ENCODE data around the gene ATXN7L3.
"Not testable (repeated sequence)": the region's sequence is repeated elsewhere in the genome, so short reads cannot be mapped to it uniquely, and the experiment has no call there.

Gene ATXN7L3

DNA sequence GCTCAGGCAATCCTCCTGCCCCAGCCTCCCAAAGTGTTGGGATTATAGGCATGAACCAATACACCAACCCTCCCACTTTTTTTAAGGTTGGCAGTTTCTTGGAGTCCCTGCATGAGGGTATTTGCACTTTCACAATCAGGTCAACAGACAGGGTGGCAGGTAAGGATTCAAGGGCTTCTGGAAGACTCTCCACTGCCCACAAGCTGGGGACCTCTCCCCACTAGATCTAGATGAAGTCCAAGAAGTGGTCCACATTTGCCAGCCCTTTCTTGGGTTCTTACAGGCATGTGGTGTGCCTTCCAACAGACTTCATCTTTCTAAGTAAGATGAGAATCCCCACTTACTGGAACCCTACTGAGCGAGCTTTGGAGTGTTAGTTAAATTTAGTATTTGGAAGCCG lies 25.3 kb downstream of the ATXN7L3 start:
- no peak for DNase-seq (ENCODE audit: low spot score)

DNA sequence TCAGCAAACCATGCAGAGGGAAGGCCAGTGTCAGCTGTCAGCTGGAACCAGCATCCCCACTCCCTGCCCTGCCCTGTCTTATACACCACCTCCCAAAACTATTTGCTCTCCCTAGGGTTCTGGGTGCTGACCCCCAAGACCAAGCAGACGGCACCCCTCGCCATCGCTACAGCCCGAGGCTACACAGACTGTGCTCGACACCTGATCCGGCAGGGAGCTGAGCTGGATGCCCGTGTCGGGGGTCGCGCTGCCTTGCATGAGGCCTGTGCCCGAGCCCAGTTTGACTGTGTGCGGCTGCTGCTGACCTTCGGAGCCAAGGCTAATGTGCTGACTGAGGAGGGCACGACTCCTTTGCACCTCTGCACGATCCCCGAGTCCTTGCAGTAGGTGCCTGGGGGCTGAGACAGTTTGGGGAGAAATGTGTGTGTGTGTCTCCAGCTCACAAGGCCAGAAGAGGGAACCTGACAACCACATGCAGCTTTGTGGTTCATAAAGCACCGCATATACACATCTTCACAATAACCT lies 27.7 kb downstream of the ATXN7L3 start:
- no peak for DNase-seq (ENCODE audit: low spot score)

DNA sequence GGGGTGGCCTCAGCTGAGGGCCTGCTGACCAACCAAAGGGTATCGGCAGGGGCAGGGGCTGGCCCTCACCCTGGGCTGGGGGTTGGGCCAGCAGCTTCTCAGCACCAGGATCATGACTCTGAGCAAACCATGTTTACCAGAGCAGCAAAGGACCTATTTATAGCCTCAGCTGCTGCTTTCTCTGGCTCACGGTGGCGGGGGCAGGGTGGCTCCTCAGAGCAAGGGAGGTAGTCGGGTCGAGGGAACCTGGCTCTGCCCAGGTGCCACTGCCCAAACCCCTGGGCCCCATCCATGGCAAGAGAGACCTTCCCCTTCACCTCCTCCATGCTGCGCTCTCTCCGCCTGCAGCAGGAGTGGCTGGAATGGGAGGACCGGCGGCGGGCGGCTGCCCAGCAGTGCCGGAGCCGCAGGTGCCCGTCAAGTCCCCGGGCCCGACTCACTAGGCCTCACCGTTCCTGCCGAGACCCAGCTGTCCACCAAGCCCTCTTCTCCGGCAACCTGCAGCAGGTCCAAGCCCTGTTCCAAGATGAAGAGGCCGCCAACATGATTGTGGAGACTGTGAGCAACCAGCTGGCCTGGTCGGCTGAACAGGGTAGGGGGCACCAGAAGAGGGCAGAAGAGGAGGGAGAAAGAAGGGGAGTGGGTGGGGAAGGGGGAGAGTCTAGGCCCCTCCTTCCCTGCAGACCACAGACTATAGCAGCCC lies 29.0 kb downstream of the ATXN7L3 start, which contains the start of gene ASB16:
ASB16 (plus strand) TSS at position 206 of the 703 bp plus-strand sequence; CDS start at position 292, 86 bp downstream.
- no peak for DNase-seq (ENCODE audit: low spot score)

DNA sequence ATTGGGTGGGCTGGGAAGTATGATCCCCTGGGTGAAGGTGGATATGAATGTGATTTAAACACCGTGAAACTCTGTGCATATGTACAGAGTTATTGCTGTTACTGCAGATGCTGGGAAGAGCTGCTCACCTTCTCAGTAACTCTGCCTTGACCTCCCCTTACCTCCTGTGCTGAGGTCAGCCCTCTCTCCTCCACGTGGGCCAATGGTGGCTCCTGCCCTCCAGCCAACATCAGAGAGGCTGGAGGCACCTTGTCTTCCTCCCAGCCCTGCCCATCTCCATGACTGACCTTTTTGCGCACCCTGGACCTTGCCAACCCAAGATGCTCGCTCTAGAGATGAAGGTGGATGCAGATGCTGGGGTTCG lies 29.6 kb downstream of the ATXN7L3 start:
- no peak for DNase-seq (ENCODE audit: low spot score)

DNA sequence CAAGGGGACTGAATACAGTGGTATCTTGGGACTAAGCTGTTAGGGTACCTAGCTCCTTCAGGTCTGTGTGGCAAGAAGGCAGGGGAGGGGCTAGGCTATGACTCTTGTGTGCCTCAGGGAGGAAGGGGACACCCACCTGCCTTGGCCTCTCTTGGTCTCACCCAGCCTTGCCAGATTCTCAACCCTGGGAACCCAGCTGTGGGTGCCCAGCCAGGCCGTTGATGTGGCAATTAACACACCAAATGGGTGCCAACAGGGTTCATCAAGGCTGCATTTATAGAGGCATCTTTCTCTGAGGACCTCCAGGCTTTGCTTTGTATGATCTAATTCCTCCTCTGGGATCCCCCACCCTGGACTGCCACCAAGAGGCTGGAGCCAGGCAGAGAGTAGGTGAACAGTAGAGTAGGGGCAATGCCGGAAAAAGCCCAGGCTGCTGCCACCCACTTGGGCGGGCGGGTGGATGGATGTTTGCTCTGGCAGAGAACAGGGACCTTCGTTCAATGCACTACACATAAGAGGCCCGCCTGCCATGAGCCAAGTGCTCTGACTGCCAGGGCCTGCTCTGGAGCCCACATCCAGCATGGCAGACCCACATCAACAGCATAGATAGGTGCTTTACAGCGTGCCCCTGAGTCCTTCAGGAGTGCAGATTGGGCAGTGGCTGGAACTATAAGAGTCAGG lies 32.4 kb downstream of the ATXN7L3 start:
- DNase-seq (ENCODE audit: low spot score): no peak

DNA sequence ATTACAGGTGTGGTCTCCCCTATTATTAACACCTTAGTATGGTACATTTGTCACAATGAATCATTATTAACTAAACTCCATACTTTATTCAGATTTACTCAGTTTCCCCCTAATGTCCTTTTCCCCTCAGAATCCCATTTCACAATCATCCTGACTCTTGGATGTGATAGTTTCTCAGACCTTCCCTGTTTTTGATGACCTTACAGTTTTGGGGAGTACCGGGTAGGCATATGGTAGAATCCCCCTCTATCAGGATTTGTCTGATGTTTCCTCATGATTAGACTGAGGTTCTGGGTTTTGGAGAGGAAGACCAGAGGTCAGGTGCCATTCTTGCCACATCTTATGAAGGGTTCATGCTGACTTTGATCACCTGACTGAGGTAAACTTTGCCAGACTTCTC lies 35.2 kb downstream of the ATXN7L3 start:
- no peak for DNase-seq (ENCODE audit: low spot score)

DNA sequence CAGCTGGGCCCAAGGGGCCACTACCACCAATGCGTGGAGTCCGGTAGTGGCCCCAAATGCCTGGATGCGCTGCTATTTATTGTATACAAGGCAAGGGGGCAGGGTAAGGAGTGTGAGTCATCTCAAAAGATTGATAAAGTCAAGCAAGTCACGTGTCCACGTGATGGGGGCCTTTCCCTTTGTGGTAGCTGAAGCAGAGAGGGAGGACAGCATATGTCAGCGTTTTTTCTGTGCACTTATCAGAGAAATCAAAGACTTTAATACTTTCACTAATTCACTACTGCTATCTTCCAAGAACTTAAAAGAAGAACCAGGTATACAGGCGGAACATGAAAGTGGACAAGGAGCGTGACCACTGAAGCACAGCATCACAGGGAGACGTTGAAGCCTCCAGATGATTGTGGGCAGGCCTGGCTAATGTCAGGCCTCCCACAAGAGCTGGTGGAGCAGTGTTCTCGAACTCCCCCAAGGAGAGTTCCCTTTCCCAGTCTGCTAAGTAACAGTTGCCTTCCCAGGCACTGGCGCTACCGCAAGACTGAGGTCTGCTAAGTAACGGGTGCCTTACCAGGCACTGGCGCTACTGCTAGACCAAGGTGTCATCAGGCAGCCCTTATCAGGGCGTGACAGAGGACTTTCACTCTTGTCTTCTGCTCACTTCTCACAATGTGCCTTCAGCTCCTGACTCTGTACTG lies 40.0 kb downstream of the ATXN7L3 start:
- no peak for DNase-seq (ENCODE audit: low spot score)

DNA sequence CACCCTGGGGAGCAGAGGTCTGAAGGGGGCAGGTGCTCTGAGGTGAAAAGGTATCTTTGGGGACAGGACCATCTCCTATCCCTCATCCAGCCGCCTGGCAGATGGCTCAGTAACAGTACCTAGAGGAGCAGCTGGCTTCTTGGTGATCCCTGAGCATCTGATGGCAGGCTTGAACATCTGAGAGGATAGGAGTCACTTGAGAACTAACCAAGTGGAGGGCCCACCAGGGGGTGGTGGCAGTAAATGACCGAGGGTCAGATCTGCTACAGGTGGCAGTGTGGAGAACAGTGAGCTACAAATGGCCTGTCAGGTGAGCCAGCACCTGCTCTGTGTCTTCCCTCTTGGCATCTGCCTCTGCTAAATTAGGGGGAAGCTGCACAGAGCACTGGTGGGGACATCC lies 44.2 kb downstream of the ATXN7L3 start:
- no peak for DNase-seq (ENCODE audit: low spot score)

DNA sequence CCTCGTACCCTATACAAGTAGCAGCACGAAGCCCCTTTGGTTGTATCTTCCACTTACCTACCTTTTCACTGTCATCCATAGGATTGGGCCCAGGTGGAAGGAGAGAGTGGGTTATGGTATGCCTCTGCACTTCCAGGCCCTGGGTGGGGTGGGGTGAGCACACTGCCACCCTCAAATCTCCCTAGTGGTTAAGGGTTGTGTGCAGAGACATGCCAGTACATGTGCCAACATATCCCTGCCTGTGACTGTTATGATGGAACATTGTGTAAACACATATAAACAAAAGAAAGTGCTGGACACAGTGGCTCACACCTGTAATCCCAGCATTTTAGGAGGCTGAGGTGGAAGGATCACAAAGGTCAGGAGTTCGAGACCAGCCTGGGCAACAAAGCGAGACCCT lies 46.8 kb downstream of the ATXN7L3 start:
- no peak for DNase-seq (ENCODE audit: low spot score)

DNA sequence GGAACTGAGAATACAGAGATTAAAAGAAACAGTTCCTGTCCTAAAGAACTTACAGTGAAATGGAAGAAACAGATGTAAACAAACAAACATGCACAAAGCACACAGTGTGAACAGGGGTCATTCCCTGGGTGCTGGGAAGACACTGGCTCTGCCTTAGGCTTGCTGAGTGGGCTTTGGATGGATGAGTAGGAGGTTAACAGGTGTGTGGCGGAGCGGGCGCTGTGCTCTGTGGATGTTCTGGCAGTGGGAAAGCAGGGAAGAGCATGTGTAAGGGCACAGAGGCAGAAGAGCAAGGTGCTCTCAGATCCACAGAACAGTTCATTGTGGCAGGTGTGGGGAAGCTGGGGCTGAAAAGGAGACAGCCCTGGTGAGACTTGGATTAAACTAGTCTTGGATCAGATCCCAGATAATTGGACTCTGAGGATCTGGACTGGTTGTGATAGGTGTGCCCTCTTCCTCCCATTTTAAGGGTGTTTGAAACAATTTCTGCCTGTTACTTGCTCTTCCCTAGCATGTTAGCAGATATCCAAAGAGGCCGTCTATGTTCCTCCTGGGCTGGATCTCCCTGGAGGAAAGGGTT lies 49.8 kb downstream of the ATXN7L3 start:
- no peak for DNase-seq (ENCODE audit: low spot score)

DNA sequence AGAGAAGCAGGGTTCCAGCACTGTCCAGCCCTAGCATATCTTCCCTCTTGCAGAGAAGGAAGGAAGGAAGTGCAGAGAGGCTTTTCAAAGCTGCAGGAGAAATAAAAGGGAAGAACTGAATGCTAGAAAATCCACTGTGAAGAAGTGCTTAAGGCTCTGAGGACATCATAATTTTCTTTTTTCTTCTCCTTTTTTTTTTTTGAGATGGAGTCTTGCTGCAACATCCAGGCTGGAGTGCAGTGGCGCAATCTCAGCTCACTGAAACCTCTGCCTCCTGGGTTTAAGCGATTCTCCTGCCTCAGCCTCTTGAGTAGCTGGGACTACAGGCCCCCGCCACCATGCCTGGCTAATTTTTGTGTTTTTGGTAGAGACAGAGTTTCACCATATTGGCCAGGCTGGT lies 50.6 kb downstream of the ATXN7L3 start:
- not testable (repeated sequence) for DNase-seq (ENCODE audit: low spot score)

DNA sequence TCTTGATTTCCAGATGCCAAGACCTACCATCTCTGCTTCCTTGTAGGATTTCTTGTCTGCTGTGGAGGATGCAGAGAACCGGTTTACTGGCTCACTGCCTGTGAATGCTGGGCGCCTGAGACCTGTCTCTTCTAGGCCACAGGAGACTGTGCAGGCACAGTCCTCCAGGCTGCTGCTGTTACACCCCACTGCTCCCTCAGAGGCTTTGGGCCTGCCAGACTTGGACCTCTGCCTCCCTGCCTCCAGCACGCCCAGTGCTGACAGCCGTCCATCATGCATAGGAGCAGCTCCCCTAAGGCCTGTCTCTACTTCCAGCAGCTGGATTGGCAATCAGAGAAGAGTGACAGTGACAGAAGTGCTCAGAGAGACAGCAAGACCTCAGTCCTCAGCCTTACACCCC lies 51.9 kb downstream of the ATXN7L3 start:
- DNase-seq (ENCODE audit: low spot score): no peak

DNA sequence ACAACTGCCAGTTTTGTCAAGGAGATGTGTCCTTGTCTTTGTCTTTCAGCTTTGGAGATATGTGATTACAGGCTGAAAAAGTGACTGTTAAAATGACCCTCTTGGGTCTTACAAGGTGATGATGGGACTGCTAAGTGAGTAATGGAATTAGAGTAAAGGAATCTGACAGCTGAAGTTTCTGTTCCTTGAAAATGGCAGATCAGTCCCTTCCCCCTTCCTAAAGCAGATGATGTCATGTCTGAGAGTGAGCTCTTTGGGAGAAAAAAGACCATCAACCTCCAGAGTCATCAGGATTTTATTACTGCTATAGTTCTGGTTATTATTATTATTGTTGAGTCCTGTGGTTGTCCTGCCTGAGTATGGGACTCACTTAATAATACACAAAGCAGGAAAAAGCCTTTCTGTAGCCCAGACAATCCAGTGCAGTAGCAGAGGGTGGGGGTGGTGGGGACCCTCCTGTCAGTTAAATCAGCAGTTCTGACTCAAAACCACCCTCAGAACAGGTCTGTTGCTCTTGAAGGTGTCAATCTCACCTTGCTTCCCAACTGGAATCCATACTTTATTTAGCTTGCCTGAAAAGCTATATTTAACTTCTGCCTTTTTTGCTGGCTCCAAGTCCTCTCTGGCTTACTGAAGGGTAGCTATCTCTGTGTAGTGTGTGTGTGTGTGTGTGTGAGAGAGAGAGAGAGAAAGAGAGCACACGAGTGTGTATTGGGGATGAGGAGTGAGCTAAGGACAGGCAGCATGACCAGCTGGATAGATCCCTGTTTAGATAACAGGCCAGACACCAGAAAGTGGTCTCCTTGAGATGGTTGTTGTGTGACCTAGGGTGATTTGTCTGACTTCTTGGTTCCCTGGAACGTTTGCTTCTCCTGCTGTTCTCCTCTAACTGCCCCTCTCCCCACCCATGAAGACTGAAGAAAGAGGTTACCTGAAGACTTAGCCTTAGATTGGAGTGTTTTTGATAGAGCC lies 53.0 kb downstream of the ATXN7L3 start:
- DNase-seq (ENCODE audit: low spot score): no peak

DNA sequence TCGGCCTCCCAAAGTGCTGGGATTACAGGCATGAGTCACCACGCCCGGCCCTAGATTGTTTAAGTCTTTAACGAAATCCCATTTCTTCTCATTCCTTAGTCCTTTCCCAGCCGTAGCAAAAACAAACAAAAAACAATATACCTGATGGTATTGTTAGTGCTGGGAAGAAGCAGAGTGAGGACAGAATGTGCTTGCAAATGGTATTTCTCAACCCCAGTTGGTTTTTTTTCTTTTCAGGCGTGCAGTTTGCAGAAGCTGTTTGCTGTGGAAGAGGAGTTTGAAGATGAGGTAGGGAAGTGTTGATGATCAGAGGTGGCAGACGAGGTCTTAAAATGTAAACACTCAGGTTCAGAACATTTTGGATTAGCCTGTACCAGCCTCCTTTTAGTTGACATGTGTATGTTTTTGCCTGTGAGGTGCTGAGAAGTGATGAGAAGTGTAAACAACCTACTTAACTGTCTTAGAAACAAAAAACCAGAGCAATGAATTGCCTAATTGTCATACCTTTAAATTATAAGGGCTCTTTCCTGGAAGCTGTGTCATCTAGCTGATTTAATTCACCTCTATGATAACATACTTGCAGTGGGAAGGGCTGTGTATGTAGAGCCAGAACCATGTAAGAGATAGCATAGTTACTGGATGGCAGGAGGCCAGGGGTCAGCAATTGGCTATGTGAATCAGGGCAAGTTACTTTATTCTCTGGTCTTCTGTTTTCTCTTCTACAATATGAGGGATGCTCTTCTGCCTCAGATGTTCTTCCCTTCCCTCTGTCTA lies 54.5 kb downstream of the ATXN7L3 start:
- no peak for DNase-seq (ENCODE audit: low spot score)

DNA sequence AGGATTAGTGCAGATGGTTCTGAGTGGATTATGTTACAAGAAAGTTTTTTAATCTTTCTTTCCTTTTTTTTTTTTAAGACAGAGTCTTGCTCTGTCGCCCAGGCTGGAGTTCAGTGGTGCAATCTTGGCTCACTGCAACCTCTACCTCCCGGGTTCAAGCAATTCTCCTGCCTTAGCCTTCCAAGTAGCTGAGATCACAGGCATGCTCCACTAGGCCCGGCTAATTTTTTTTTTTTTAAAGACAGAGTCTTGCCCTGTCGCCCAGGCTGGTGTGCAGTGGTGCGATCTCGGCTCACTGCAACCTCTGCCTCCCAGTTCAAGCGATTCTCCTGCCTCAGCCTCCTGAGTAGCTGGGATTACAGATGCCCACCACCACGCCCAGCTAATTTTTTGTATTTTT lies 55.8 kb downstream of the ATXN7L3 start:
- not testable (repeated sequence) for DNase-seq (ENCODE audit: low spot score)

Measured in left forelimb (tissue), 1 donor.